ENCODE measurements around the gene SRGAP2B. TPM values are rescaled to one million over a fixed set of nuclear protein-coding genes. Genes with fewer than 3 reads are reported as not detected.
"Not testable (repeated sequence)": the region's sequence is repeated elsewhere in the genome, so short reads cannot be mapped to it uniquely, and the experiment has no call there.

The SRGAP2B gene
- total and polyA plus RNA-seq, 2 donors (not counting 3 experiments of a cell fraction or from before 2014, with no cell fraction given), result 13.4 to 75.2 TPM

GRCh38 chr1:145103294-145103693, 8.2 kb upstream of the SRGAP2B start:
- H3K9me3 ChIP-seq (replicated peaks; ENCODE audit: control insufficient read depth, insufficient read depth, low read length); POLR2A ChIA-PET; H3K4me2 ChIP-seq (ENCODE audit: insufficient read depth, low read length); intact Hi-C loops (cut with micrococcal nuclease); DNase-seq (ENCODE audit: low read depth, low spot score); H3K9me1 ChIP-seq (replicated peaks; ENCODE audit: control insufficient read depth, extremely low read depth, insufficient read depth, low read length); FAIRE-seq; H3K4me1 ChIP-seq (ENCODE audit: control insufficient read depth, extremely low read depth, insufficient read depth, low read length); H3K9ac ChIP-seq (replicated peaks; ENCODE audit: extremely low read depth, insufficient read depth, low read length); H2AFZ ChIP-seq (ENCODE audit: low read depth, low read length); H3K79me2 ChIP-seq (ENCODE audit: control insufficient read depth, insufficient read depth, low read length); H3K4me3 ChIP-seq (replicated peaks in 1 of 3; ENCODE audit: insufficient read depth in 1 of 3, low read depth in 1 of 3, low read length in 3 of 3); H3K27ac ChIP-seq (ENCODE audit: insufficient read depth, low read depth, low read length); H3K27me3 ChIP-seq (ENCODE audit: control insufficient read depth in 2 of 2, insufficient read depth in 2 of 2, low read length in 2 of 2); dilution Hi-C loops (cut with MboI; ENCODE audit: extremely low pct_ligation_motif_present, low sequenced_read_pairs); H4K20me1 ChIP-seq (replicated peaks; ENCODE audit: control insufficient read depth, extremely low read depth, insufficient read depth, low read length); BruUV-seq (replicated peaks); CTCF ChIA-PET; H3K36me3 ChIP-seq (ENCODE audit: control insufficient read depth in 2 of 2, extremely low read depth in 1 of 2, insufficient read depth in 2 of 2, low read length in 2 of 2): not testable (repeated sequence)

GRCh38 chr1:145101725-145102124, 6.6 kb upstream of the SRGAP2B start:
- H3K4me1 ChIP-seq (ENCODE audit: control insufficient read depth, extremely low read depth, insufficient read depth, low read length); H3K4me2 ChIP-seq (ENCODE audit: insufficient read depth, low read length); intact Hi-C loops (cut with micrococcal nuclease); CTCF ChIA-PET; H3K27ac ChIP-seq (ENCODE audit: insufficient read depth, low read depth, low read length); POLR2A ChIA-PET; H3K27me3 ChIP-seq (ENCODE audit: control insufficient read depth in 2 of 2, insufficient read depth in 2 of 2, low read length in 2 of 2); H4K20me1 ChIP-seq (replicated peaks; ENCODE audit: control insufficient read depth, extremely low read depth, insufficient read depth, low read length); BruUV-seq (replicated peaks); H2AFZ ChIP-seq (ENCODE audit: low read depth, low read length); H3K9me3 ChIP-seq (replicated peaks; ENCODE audit: control insufficient read depth, insufficient read depth, low read length); FAIRE-seq; H3K36me3 ChIP-seq (ENCODE audit: control insufficient read depth in 2 of 2, extremely low read depth in 1 of 2, insufficient read depth in 2 of 2, low read length in 2 of 2); H3K4me3 ChIP-seq (replicated peaks in 1 of 3; ENCODE audit: insufficient read depth in 1 of 3, low read depth in 1 of 3, low read length in 3 of 3); dilution Hi-C loops (cut with MboI; ENCODE audit: extremely low pct_ligation_motif_present, low sequenced_read_pairs); H3K9me1 ChIP-seq (replicated peaks; ENCODE audit: control insufficient read depth, extremely low read depth, insufficient read depth, low read length); DNase-seq (ENCODE audit: low read depth, low spot score); H3K9ac ChIP-seq (replicated peaks; ENCODE audit: extremely low read depth, insufficient read depth, low read length); H3K79me2 ChIP-seq (ENCODE audit: control insufficient read depth, insufficient read depth, low read length): not testable (repeated sequence)

DNA sequence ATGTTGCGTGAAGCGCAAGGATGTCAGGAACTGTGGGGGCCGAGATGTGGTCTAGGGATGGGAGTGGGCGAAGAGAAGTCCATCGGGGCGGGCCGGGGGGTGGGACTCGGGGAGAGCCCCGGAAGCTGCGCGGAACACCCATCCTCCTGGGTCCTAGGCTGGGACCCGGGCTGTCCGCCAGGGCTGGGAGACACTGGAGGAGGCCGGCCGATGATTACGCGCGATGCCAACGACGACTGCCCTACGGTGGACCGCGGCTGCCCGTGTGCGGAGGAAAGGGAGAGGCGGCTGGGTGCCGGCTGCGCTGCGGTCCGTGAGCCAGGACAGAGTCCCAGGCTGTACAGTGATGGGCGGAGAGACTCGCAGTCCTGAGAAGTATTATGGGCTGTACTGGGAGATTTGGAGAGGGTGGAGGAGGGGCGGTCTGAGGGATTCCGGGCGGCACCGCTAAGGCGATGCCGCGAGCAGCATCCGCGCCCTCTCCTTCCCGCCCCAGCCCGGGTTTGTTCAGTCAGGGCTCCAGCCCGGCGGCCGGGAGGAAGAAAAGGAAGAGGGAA, 395 bp downstream of the SRGAP2B start:
- H3K4me2 ChIP-seq (ENCODE audit: insufficient read depth, low read length); H3K27ac ChIP-seq (ENCODE audit: insufficient read depth, low read depth, low read length); H3K27me3 ChIP-seq (ENCODE audit: control insufficient read depth in 2 of 2, insufficient read depth in 2 of 2, low read length in 2 of 2); DNase-seq (ENCODE audit: low read depth, low spot score); POLR2A ChIA-PET; H3K79me2 ChIP-seq (ENCODE audit: control insufficient read depth, insufficient read depth, low read length); FAIRE-seq; H3K36me3 ChIP-seq (ENCODE audit: control insufficient read depth in 2 of 2, extremely low read depth in 1 of 2, insufficient read depth in 2 of 2, low read length in 2 of 2); H4K20me1 ChIP-seq (replicated peaks; ENCODE audit: control insufficient read depth, extremely low read depth, insufficient read depth, low read length); intact Hi-C loops (cut with micrococcal nuclease); CTCF ChIA-PET; H3K9me1 ChIP-seq (replicated peaks; ENCODE audit: control insufficient read depth, extremely low read depth, insufficient read depth, low read length); H3K9ac ChIP-seq (replicated peaks; ENCODE audit: extremely low read depth, insufficient read depth, low read length); H3K4me1 ChIP-seq (ENCODE audit: control insufficient read depth, extremely low read depth, insufficient read depth, low read length); H3K9me3 ChIP-seq (replicated peaks; ENCODE audit: control insufficient read depth, insufficient read depth, low read length); H2AFZ ChIP-seq (ENCODE audit: low read depth, low read length); dilution Hi-C loops (cut with MboI; ENCODE audit: extremely low pct_ligation_motif_present, low sequenced_read_pairs): not testable (repeated sequence)
- BruUV-seq (replicated peaks), result TSS peak; percentile 41
- peak overlapping the region in 1 of 3 experiments; percentile 29 for H3K4me3 ChIP-seq (replicated peaks in 1 of 3; ENCODE audit: insufficient read depth in 1 of 3, low read depth in 1 of 3, low read length in 3 of 3)

DNA sequence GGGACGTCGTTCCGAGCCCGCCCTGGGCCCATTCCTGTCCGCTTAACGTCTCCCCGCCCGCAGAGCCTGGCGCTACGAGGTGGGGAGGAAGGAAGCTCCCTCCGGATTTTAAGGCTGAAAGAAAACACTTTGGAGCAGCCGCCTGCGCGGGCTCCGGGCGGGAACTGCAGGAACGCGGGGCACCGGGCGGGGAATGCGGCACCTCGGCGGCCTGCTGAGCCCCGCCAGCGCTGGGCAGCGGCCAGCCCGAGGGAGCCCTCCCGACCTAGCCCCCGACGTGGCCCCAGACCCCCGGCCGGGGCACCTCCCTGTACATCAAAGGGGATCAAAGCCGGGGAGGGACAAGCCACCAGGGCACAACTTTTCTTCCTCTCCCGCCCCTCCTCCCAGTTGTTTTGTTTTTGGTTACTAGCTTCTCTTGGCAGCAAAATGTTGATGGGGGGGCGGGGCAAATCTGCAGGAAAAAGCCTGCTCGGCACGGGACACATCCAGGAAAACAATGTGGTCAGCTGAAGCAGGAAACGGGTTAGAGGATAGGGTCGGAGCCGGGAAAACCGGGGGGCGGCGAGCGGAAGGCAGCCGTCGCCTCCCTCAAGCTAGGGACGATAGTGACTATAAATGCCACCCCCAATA, 1.5 kb downstream of the SRGAP2B start:
- H3K4me1 ChIP-seq (ENCODE audit: control insufficient read depth, extremely low read depth, insufficient read depth, low read length); dilution Hi-C loops (cut with MboI; ENCODE audit: extremely low pct_ligation_motif_present, low sequenced_read_pairs); H3K9ac ChIP-seq (replicated peaks; ENCODE audit: extremely low read depth, insufficient read depth, low read length); H3K79me2 ChIP-seq (ENCODE audit: control insufficient read depth, insufficient read depth, low read length); H3K4me2 ChIP-seq (ENCODE audit: insufficient read depth, low read length); H3K36me3 ChIP-seq (ENCODE audit: control insufficient read depth in 2 of 2, extremely low read depth in 1 of 2, insufficient read depth in 2 of 2, low read length in 2 of 2); POLR2A ChIA-PET; H2AFZ ChIP-seq (ENCODE audit: low read depth, low read length); H3K9me3 ChIP-seq (replicated peaks; ENCODE audit: control insufficient read depth, insufficient read depth, low read length); H4K20me1 ChIP-seq (replicated peaks; ENCODE audit: control insufficient read depth, extremely low read depth, insufficient read depth, low read length); CTCF ChIA-PET; H3K9me1 ChIP-seq (replicated peaks; ENCODE audit: control insufficient read depth, extremely low read depth, insufficient read depth, low read length); FAIRE-seq; intact Hi-C loops (cut with micrococcal nuclease); H3K27me3 ChIP-seq (ENCODE audit: control insufficient read depth in 2 of 2, insufficient read depth in 2 of 2, low read length in 2 of 2): not testable (repeated sequence)
- H3K4me3 ChIP-seq (replicated peaks in 1 of 3; ENCODE audit: insufficient read depth in 1 of 3, low read depth in 1 of 3, low read length in 3 of 3), result peak overlapping the region in 1 of 3 experiments; percentile 42
- BruUV-seq (replicated peaks), result TSS peak; percentile 30
- peak; percentile 29 for DNase-seq (ENCODE audit: low read depth, low spot score)
- peak overlapping the region; percentile 41 for H3K27ac ChIP-seq (ENCODE audit: insufficient read depth, low read depth, low read length)

Data from endothelial cell of umbilical vein (primary cell).